GM10266 (cell line): ENCODE data around the gene OLFML2A.

Experiments
- DNase-seq: peaks from one replicate; pipeline ENCODE4 v3.0.0; 2012; ENCODE audit errors: extremely low spot score
- CTCF ChIP-seq: IDR thresholded peaks from 2 replicates; pipeline ENCODE4 v1.5.1; 2012; ENCODE audit warnings: mild to moderate bottlenecking, low read depth; ENCODE audit not compliant: control insufficient read depth, insufficient read depth; ENCODE audit errors: missing control alignments

Gene OLFML2A

GRCh38 chr9:124809211-124809610 is 32.3 kb downstream of the OLFML2A start:
- no peak for TF ChIP-seq CTCF
- no peak for DNase-seq

- TF ChIP-seq CTCF = no peak
- DNase-seq = no peak
These were observed 33.0 kb downstream of the OLFML2A start for GRCh38 chr9:124809741-124810500.

GRCh38 chr9:124810663-124811355 is 33.9 kb downstream of the OLFML2A start:
- no peak for TF ChIP-seq CTCF
- no peak for DNase-seq

- no peak for TF ChIP-seq CTCF
- no peak for DNase-seq
These were observed 35.5 kb downstream of the OLFML2A start for GRCh38 chr9:124812441-124812876.

- DNase-seq = no peak
- TF ChIP-seq CTCF = no peak
These were observed 36.1 kb downstream of the OLFML2A start for GRCh38 chr9:124813041-124813440.

- no peak for DNase-seq
These were observed 36.7 kb downstream of the OLFML2A start for GRCh38 chr9:124813501-124814163.

More at GRCh38 chr9:124813501-124814163, 36.7 kb downstream of the OLFML2A start:
- TF ChIP-seq CTCF = no peak
